Measurements from ENCODE around the gene ZBTB17.

DNA sequence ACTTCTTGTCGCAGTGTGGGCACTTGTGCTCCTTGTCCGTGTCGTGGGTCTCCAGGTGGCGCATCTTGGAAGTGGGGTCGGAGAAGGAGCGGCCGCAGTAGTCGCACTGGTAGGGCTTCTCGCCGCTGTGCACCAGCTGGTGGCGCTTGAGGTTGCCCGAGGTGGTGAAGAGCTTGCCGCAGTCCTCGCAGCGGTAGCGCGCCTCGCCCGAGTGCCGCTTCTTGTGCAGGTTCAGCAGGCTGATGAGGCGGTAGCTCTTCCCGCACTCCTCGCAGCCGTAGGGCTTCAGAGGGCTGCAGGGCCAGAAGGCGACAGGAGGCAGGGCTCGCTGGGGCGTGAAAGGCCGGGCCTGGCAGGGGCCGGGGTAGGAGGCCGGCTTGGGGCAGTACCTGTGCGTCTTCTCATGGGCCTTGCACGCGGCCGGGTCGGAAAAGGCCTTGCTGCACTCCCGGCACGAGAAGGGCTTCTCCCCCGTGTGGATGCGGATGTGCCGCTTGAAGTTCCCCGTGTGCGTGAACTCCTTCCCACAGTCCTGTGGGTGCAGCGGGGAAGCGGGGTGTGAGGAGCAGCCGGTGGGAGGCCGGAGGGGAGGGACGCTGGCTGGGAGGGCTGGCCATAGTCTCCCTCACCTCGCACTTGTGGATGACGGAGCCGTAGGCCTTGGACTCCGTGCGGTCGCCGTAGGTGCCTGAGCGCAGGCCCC is 31.4 kb downstream of the ZBTB17 start:
- TF ChIP-seq, protein P1, sequence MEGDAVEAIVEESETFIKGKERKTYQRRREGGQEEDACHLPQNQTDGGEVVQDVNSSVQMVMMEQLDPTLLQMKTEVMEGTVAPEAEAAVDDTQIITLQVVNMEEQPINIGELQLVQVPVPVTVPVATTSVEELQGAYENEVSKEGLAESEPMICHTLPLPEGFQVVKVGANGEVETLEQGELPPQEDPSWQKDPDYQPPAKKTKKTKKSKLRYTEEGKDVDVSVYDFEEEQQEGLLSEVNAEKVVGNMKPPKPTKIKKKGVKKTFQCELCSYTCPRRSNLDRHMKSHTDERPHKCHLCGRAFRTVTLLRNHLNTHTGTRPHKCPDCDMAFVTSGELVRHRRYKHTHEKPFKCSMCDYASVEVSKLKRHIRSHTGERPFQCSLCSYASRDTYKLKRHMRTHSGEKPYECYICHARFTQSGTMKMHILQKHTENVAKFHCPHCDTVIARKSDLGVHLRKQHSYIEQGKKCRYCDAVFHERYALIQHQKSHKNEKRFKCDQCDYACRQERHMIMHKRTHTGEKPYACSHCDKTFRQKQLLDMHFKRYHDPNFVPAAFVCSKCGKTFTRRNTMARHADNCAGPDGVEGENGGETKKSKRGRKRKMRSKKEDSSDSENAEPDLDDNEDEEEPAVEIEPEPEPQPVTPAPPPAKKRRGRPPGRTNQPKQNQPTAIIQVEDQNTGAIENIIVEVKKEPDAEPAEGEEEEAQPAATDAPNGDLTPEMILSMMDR (IDR thresholded peaks at IDR 0.05): no peak
- TF ChIP-seq POLR2AphosphoS5 (IDR thresholded peaks at IDR 0.05) (no peak), POLR2A (IDR thresholded peaks at IDR 0.05) (no peak)

Measured in prostate gland (tissue), 2 donors.